Psoas muscle (tissue), 8 donors: ENCODE measurements around the gene SUOX. TPM values are rescaled to one million over a fixed set of nuclear protein-coding genes. Genes with fewer than 3 reads are reported as not detected.
A peak's percentile ranks its signal among the peaks of the same experiment; 100 is the strongest.

Experiments used
- ATAC-seq, 4 donors: fragments of 200-7000 bp; cut with Tn5 transposase; one replicate each; pipeline ENCODE4 v1.9.1; 2020; ENCODE audit warnings: moderate library complexity in 3 of 4, mild to moderate bottlenecking in 2 of 4
- DNase-seq, 2 donors: peaks; one replicate each; pipeline ENCODE4 v3.0.0-alpha.2; 2020
- H3K27ac ChIP-seq: fragments of 200-600 bp; one replicate; pipeline ENCODE4 v1.8.0; 2022
- H3K27me3 ChIP-seq, 3 donors: fragments of 200-600 bp in 1 of 3; one replicate each; pipeline versions ENCODE4 v1.6.1 to v1.8.0; 2013 to 2022; ENCODE audit warnings: low read length in 2 of 3, mild to moderate bottlenecking in 2 of 3, moderate library complexity in 1 of 3; ENCODE audit not compliant: insufficient read depth in 3 of 3
- H3K36me3 ChIP-seq, 2 donors: fragments of 200-600 bp in 1 of 2; one replicate each; pipeline versions ENCODE4 v1.6.1 to v1.8.0; 2013 to 2022; ENCODE audit warnings: low read depth in 1 of 2, mild to moderate bottlenecking in 1 of 2, moderate library complexity in 1 of 2; ENCODE audit not compliant: insufficient read depth in 1 of 2
- H3K4me1 ChIP-seq: fragments of 200-600 bp; one replicate; pipeline ENCODE4 v1.8.0; 2022
- H3K4me3 ChIP-seq: fragments of 200-600 bp; one replicate; pipeline ENCODE4 v1.8.0; 2022; ENCODE audit warnings: mild to moderate bottlenecking
- H3K9me3 ChIP-seq: fragments of 200-600 bp; one replicate; pipeline ENCODE4 v1.8.0; 2022
- WGBS, 3 donors: extraction: QIAGEN DNeasy Blood & Tissue Kit; methylation state at CpG; one replicate each; pipeline versions ENCODE4 v1.1.6 to v1.1.7; 2013; 5-methylcytosine and 5-hydroxymethylcytosine counted together
- intact Hi-C, 2 donors: fragments of 100-400 bp; cut with DNase I; formaldehyde crosslinking; loops; one replicate each; pipeline versions ENCODE4 v1.11.0 to v1.14.2; 2022
- polyA plus RNA-seq, 3 donors: library from polyadenylated mRNA; stranded (reverse); fragments of 200-250 nt; gene quantifications; one replicate each; pipeline ENCODE4 v1.2.3, GENCODE V29; 2013
- total RNA-seq, 4 donors: library from RNA; stranded (reverse); fragmentation: NEBNext Ultra II Directional in 2 of 4; extraction: Animal tissue kit (Norgen Biotek cat#: 25700) in 2 of 4; gene quantifications; one replicate each; pipeline versions ENCODE4 v1.2.1 to v1.2.4, GENCODE V29; 2021 to 2023
- TF ChIP-seq, protein P1 (sequence below): fragments of 200-600 bp; IDR thresholded peaks from one replicate; pipeline ENCODE4 v1.8.0; 2022; ENCODE audit warnings: antibody characterized with exemption
- donor health status: healthy with polysubstance abuse.
- donor health status: DM: no; HTN: no; CAD: no; lungs with moderate emphysema.
- donor health status: Bipolar disorder and iron deficiency.
- donor health status: healthy.
- donor health status: DM: yes; HTN: yes; CAD: no.
- donor health status: DM: no; HTN: no; CAD: no.
- donor health status: DM: no; HTN: no; CAD: no.
- donor health status: DM: yes; HTN: yes; CAD: no.

The SUOX gene
- total and polyA plus RNA-seq, 7 donors: 12.1 to 25.5 (median 15.5) TPM

DNA sequence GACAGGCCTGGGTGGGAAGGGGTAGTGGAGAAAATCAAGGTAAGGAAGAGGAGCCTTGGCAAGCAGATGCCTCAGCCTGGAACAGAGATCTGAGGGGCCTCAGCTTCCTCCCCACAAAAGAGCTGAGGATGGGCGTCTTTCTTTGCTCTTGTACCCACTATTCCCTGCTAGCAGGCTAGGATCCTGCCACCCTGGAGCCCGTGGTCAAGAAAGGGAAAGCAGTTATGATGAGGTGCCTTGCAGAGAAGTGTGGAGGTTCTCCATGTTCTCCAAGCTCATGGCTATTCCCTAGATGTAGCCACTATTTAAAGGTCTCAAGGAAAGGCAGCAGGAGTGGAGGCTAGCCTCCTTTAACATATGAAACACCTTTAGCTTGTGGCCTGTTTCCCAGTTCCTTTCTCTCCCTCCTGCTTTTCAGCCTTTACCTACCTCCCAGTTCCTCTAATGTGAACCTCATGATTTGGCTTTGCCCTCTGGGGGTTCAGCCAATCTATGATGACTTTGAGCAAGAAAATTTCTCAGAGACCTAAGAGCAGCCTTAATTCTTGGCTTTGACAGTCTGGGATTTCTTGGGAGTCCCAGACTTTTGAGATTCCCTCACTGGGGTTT, 24.9 kb downstream of the SUOX start:
- Histone ChIP-seq H3K27ac (no peak overlapping the region), H3K9me3 (no peaks in the 10 kb centered on the region), H3K4me1 (no peaks in the 10 kb centered on the region), H3K4me3 (no peak overlapping the region), H3K36me3 (peaks cover 0 to 33% of the 10 kb centered on the region in 2 donors), H3K27me3 (no peaks in the 10 kb centered on the region)
- intact Hi-C loops: no loop called here
- TF ChIP-seq, protein P1, sequence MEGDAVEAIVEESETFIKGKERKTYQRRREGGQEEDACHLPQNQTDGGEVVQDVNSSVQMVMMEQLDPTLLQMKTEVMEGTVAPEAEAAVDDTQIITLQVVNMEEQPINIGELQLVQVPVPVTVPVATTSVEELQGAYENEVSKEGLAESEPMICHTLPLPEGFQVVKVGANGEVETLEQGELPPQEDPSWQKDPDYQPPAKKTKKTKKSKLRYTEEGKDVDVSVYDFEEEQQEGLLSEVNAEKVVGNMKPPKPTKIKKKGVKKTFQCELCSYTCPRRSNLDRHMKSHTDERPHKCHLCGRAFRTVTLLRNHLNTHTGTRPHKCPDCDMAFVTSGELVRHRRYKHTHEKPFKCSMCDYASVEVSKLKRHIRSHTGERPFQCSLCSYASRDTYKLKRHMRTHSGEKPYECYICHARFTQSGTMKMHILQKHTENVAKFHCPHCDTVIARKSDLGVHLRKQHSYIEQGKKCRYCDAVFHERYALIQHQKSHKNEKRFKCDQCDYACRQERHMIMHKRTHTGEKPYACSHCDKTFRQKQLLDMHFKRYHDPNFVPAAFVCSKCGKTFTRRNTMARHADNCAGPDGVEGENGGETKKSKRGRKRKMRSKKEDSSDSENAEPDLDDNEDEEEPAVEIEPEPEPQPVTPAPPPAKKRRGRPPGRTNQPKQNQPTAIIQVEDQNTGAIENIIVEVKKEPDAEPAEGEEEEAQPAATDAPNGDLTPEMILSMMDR: no peak
- no peak for ATAC-seq
- WGBS, 3 donors: 57 to 70% (median 65%) methylated on average over 2 of the region's 2 CpGs
- DNase-seq: no peak

DNA sequence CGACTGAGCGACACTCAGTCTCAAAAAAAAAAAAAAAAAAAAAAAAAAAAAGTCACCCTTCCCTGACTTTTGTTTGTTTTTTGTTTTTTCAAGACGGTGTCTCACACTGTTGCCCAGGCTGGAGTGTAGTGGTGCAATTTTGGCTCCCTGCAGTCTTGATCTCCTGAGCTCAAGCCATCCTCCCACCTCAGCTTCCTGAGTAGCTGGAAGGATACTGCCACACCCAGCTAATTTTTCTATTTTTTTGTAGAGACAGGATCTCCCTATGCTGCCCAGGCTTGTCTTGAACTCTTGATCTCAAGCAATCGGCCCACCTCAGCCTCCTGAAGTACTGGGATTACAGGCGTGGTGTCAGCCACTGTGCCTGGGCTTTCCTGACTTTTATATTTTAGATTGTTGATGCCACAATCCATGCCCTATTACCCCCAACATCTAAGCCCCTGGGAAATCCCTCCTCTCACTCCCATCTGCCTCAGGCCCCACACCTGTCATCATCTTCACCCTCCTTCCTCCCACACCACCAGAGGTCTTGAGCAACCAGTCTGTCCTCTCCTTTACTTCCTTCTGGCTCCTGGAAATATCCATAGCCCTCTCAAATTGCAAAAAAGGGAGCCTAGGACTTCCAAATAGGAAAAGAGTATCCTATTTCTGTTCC, 31.6 kb downstream of the SUOX start:
- TF ChIP-seq, protein P1: no peak
- 70 to 93% (median 85%) methylated on average over 3 to 5 of the region's 5 CpGs for WGBS, 3 donors
- no peak for DNase-seq
- ATAC-seq: no peak
- peaks cover 0 to 67% of the 10 kb centered on the region in 2 donors for H3K36me3 ChIP-seq
- H3K4me3 ChIP-seq: no peak overlapping the region
- no peak overlapping the region for H3K27ac ChIP-seq
- no peaks in the 10 kb centered on the region for H3K9me3 ChIP-seq
- H3K27me3 ChIP-seq: no peaks in the 10 kb centered on the region
- intact Hi-C loops: loop anchor here in 1 of 2 donors (5.0 kb wide), 1 partner anchor 291 kb away; no protein-coding TSS in a partner anchor
- H3K4me1 ChIP-seq: no peaks in the 10 kb centered on the region

DNA sequence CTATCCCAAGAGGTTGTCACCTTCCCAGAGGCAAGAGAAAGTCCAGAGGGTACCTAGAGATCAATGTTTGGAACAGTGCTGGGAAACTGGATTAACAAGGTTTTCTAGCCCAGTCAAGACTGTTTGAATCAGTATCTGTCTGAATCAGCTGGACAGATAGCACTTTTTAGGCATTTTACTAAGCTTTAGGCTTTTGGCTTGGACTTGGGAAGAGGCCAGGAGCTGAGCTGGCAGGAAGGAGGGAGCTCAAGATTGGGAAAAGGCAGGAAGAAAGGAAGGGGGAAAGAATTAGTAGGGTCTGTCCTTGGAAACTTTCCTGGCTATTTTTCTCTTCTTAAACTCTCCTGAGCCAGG, 32.1 kb downstream of the SUOX start:
- H3K27me3 ChIP-seq: no peaks in the 10 kb centered on the region
- DNase-seq: no peak
- H3K27ac ChIP-seq: no peak overlapping the region
- H3K9me3 ChIP-seq: no peaks in the 10 kb centered on the region
- intact Hi-C loops: loop anchor here in 1 of 2 donors (5.0 kb wide), 1 partner anchor 292 kb away; no protein-coding TSS in a partner anchor
- H3K4me1 ChIP-seq: no peaks in the 10 kb centered on the region
- TF ChIP-seq, protein P1: no peak
- peaks cover 0 to 72% of the 10 kb centered on the region in 2 donors for H3K36me3 ChIP-seq
- ATAC-seq: no peak
- H3K4me3 ChIP-seq: no peak overlapping the region

DNA sequence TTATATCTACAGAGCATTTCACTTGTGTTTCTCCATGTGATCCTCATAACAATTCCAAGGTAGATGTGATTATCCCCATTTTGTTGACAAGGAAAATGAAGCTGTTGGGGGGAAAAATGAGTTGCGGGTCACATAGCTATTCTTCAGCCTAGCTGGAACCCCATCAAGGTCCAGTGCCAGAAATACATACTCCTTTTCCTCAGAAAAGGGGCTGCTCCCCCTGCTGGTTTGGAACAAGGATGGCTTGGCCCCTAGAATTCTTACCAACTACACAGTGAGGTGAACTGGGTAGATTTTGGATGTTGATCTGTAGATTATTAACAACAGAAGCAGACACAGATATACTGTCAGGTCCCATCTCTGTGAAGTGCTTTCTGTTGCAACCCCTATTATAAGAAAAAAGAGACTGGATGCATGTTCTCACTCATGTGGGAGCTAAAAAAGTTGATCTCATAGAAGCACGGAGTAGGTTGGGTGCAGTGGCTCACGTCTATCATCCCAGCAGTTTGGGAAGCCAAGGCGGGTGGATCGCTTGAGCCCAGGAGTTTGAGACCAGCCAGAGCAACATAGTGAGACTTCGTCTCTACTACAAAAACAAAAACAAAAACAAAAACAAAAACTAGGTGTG, 32.7 kb downstream of the SUOX start:
- peak in 1 of 4 donors; percentile 69 for ATAC-seq
- peaks cover 0 to 74% of the 10 kb centered on the region in 2 donors for H3K36me3 ChIP-seq

More for the DNA sequence above, 32.7 kb downstream of the SUOX start:
- H3K9me3 ChIP-seq: no peaks in the 10 kb centered on the region
- no peaks in the 10 kb centered on the region for H3K4me1 ChIP-seq
- no peak overlapping the region for H3K27ac ChIP-seq
- H3K27me3 ChIP-seq: no peaks in the 10 kb centered on the region
- TF ChIP-seq, protein P1: peak; percentile 50
- intact Hi-C loops: loop anchor here in 1 of 2 donors (5.0 kb wide), 1 partner anchor 292 kb away; no protein-coding TSS in a partner anchor
- WGBS, 3 donors: 76 to 89% (median 83%) methylated on average over 6 of the region's 6 CpGs
- DNase-seq: no peak
- no peak overlapping the region for H3K4me3 ChIP-seq
